ENCODE results near the gene ATP5IF1. TPM values are rescaled to one million over a fixed set of nuclear protein-coding genes. Genes with fewer than 3 reads are reported as not detected.

The ATP5IF1 gene
- total RNA-seq, 1 experiment from 2014 or later = 169 TPM

DNA sequence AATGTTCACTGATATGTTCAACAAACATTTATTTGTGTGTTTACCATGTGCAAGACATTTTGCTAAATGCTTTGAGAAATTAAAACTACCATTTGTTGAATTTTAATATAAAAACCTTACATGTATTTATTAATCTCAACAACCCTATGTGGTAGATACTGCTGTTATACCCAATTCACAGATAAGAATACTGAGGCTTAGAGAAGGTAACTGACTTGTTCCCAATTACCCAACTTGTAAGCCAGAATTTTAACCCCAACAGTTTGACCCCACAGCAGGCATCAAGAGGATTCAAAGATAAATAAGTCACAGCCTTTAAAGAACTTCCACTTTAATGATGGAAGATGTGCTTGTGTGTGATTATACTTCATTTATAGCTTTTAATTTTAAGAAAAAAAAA lies 6.8 kb upstream of the ATP5IF1 start:
- H3K9me3 ChIP-seq (ENCODE audit: control insufficient read depth in 1 of 2, insufficient read depth in 1 of 2, low read depth in 1 of 2, low read length in 2 of 2) = no peaks in the 10 kb centered on the region
- peaks cover 40 to 43% of the 10 kb centered on the region in 2 experiments; a peak in 3 of 4 replicates for H3K36me3 ChIP-seq (ENCODE audit: control insufficient read depth in 1 of 2, insufficient read depth in 2 of 2, low read length in 2 of 2)
- H3K9me2 ChIP-seq (ENCODE audit: insufficient read depth) = no peaks in the 10 kb centered on the region
- no peak overlapping the region for H3K27ac ChIP-seq (ENCODE audit: low read depth, low read length)
- no peak overlapping the region for H3K9ac ChIP-seq (ENCODE audit: low read length)
- RAD21 ChIA-PET (ENCODE audit: low non-redundant PET in 1 of 2, low total read pairs in 2 of 2, uncharacterized antibody in 2 of 2, unreplicated experiment in 2 of 2) = no interaction called here
- CTCF ChIA-PET = no interaction called here
- H3K4me1 ChIP-seq (ENCODE audit: control insufficient read depth in 1 of 2, insufficient read depth in 2 of 2, low read length in 2 of 2) = peaks cover 3 to 13% of the 10 kb centered on the region in 2 experiments; a peak in 3 of 4 replicates
- ATAC-seq = no peak
- POLR2A ChIA-PET = no interaction called here
- H4K20me1 ChIP-seq (ENCODE audit: insufficient read depth) = no peaks in the 10 kb centered on the region
- peaks cover 75% of the 10 kb centered on the region for H3K79me2 ChIP-seq (ENCODE audit: insufficient read depth, low read length)
- TF ChIP-seq SRF (IDR thresholded peaks at IDR 0.05; ENCODE audit: low read depth) = no peak
- TF ChIP-seq ELF1 (IDR thresholded peaks at IDR 0.05; ENCODE audit: borderline replicate concordance, low read depth) = no peak
- TF ChIP-seq FOSL1 (IDR thresholded peaks at IDR 0.05; ENCODE audit: low read depth) = no peak
- TF ChIP-seq POLR2A (IDR thresholded peaks at IDR 0.05; ENCODE audit: borderline replicate concordance, extremely low read depth, insufficient read depth, insufficient read length) = no peak
- no peak for TF ChIP-seq CBX3 (IDR thresholded peaks at IDR 0.05; ENCODE audit: low read depth)
- no peak for TF ChIP-seq EZH2phosphoT487 (IDR thresholded peaks at IDR 0.05; ENCODE audit: borderline replicate concordance)
- TF ChIP-seq, protein P1, sequence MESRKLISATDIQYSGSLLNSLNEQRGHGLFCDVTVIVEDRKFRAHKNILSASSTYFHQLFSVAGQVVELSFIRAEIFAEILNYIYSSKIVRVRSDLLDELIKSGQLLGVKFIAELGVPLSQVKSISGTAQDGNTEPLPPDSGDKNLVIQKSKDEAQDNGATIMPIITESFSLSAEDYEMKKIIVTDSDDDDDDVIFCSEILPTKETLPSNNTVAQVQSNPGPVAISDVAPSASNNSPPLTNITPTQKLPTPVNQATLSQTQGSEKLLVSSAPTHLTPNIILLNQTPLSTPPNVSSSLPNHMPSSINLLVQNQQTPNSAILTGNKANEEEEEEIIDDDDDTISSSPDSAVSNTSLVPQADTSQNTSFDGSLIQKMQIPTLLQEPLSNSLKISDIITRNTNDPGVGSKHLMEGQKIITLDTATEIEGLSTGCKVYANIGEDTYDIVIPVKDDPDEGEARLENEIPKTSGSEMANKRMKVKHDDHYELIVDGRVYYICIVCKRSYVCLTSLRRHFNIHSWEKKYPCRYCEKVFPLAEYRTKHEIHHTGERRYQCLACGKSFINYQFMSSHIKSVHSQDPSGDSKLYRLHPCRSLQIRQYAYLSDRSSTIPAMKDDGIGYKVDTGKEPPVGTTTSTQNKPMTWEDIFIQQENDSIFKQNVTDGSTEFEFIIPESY (IDR thresholded peaks at IDR 0.05; ENCODE audit: extremely low read depth, insufficient replicate concordance, low read length) = no peak
- TF ChIP-seq ZNF274 (IDR thresholded peaks at IDR 0.05; ENCODE audit: low read depth, low read length) = no peak
- TF ChIP-seq, protein P2, sequence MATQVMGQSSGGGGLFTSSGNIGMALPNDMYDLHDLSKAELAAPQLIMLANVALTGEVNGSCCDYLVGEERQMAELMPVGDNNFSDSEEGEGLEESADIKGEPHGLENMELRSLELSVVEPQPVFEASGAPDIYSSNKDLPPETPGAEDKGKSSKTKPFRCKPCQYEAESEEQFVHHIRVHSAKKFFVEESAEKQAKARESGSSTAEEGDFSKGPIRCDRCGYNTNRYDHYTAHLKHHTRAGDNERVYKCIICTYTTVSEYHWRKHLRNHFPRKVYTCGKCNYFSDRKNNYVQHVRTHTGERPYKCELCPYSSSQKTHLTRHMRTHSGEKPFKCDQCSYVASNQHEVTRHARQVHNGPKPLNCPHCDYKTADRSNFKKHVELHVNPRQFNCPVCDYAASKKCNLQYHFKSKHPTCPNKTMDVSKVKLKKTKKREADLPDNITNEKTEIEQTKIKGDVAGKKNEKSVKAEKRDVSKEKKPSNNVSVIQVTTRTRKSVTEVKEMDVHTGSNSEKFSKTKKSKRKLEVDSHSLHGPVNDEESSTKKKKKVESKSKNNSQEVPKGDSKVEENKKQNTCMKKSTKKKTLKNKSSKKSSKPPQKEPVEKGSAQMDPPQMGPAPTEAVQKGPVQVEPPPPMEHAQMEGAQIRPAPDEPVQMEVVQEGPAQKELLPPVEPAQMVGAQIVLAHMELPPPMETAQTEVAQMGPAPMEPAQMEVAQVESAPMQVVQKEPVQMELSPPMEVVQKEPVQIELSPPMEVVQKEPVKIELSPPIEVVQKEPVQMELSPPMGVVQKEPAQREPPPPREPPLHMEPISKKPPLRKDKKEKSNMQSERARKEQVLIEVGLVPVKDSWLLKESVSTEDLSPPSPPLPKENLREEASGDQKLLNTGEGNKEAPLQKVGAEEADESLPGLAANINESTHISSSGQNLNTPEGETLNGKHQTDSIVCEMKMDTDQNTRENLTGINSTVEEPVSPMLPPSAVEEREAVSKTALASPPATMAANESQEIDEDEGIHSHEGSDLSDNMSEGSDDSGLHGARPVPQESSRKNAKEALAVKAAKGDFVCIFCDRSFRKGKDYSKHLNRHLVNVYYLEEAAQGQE (IDR thresholded peaks at IDR 0.05; ENCODE audit: low read depth) = no peak
- no peak for TF ChIP-seq SIN3A (IDR thresholded peaks at IDR 0.05; ENCODE audit: low read depth)
- H3K4me2 ChIP-seq (ENCODE audit: low read length) = no peak overlapping the region
- H2AFZ ChIP-seq (ENCODE audit: low read depth, low read length, poor library complexity, severe bottlenecking) = no peak overlapping the region
- no peaks in the 10 kb centered on the region for H3K27me3 ChIP-seq (ENCODE audit: insufficient read depth, low read length)
- no peak for DNase-seq (ENCODE audit: low read depth, low spot score)
- intact Hi-C loops (cut with micrococcal nuclease) = no loop called here
- no peak overlapping the region for H3K4me3 ChIP-seq (replicated peaks in 1 of 2; ENCODE audit: low read depth in 1 of 2, low read length in 2 of 2)
- no TSS peak for BruUV-seq (replicated peaks)
